Fibroblast of lung (primary cell): ENCODE data around the gene CORT. TPM values are rescaled to one million over a fixed set of nuclear protein-coding genes. Genes with fewer than 3 reads are reported as not detected.
"Not testable (repeated sequence)": the region's sequence is repeated elsewhere in the genome, so short reads cannot be mapped to it uniquely, and the experiment has no call there.

Experiments
- DNase-seq, 2 donors: peaks; one replicate each; pipeline versions ENCODE4 v3.0.0 to v3.0.0-alpha.2; 2010; ENCODE audit warnings: low read depth in 2 of 2
- H2AFZ ChIP-seq: 2 replicates; pipeline ENCODE4 v1.5.1; 2012; ENCODE audit warnings: low read length, control low read depth, inconsistent platforms
- H3K27ac ChIP-seq: 2 replicates; pipeline ENCODE4 v1.5.1; 2011; ENCODE audit warnings: low read length, control low read depth; ENCODE audit not compliant: insufficient read depth
- H3K27me3 ChIP-seq: 2 replicates; pipeline ENCODE4 v1.5.1; 2011; ENCODE audit warnings: mild to moderate bottlenecking, low read length; ENCODE audit not compliant: control insufficient read depth, insufficient read depth
- H3K36me3 ChIP-seq: 2 replicates; pipeline ENCODE4 v1.5.1; 2011; ENCODE audit warnings: low read length; ENCODE audit not compliant: control insufficient read depth, insufficient read depth
- H3K4me1 ChIP-seq: 2 replicates; pipeline ENCODE4 v1.5.1; 2011; ENCODE audit warnings: low read length; ENCODE audit not compliant: control insufficient read depth, insufficient read depth; ENCODE audit errors: extremely low read depth
- H3K4me2 ChIP-seq: 2 replicates; pipeline ENCODE4 v1.5.1; 2011; ENCODE audit warnings: low read length, control low read depth; ENCODE audit not compliant: insufficient read depth; ENCODE audit errors: extremely low read depth
- H3K4me3 ChIP-seq, 4 experiments: fragments of 200-600 bp in 1 of 4; sonication (generic) in 1 of 4; replicated peaks in 1 of 4; 2 replicates each; pipeline ENCODE4 v1.5.1; 2011 to 2016; ENCODE audit warnings: low read length in 4 of 4, low read depth in 3 of 4, mild to moderate bottlenecking in 3 of 4, control low read depth in 2 of 4, inconsistent platforms in 1 of 4, mixed read lengths in 1 of 4; ENCODE audit not compliant: insufficient read depth in 1 of 4; ENCODE audit errors: control extremely low read depth in 1 of 4
- H3K79me2 ChIP-seq: 2 replicates; pipeline ENCODE4 v1.5.1; 2012; ENCODE audit warnings: mild to moderate bottlenecking, low read length, inconsistent platforms; ENCODE audit not compliant: control insufficient read depth, insufficient read depth
- H3K9ac ChIP-seq: 2 replicates; pipeline ENCODE4 v1.5.1; 2011; ENCODE audit warnings: mild to moderate bottlenecking, low read length, control low read depth; ENCODE audit not compliant: insufficient read depth
- H3K9me3 ChIP-seq: 2 replicates; pipeline ENCODE4 v1.5.1; 2012; ENCODE audit warnings: low read depth, low read length; ENCODE audit not compliant: control insufficient read depth, insufficient read depth
- H4K20me1 ChIP-seq: 2 replicates; pipeline ENCODE4 v1.5.1; 2011; ENCODE audit warnings: low read length; ENCODE audit not compliant: control insufficient read depth, insufficient read depth; ENCODE audit errors: extremely low read depth
- EZH2 ChIP-seq: IDR thresholded peaks from 2 replicates; pipeline ENCODE4 v1.5.1; 2012; ENCODE audit warnings: low read length, control low read depth, mild to moderate bottlenecking; ENCODE audit errors: missing control alignments
- polyA plus RNA-seq, 2 donors: library from polyadenylated mRNA; depleted of rRNA in 1 of 2; stranded (reverse) in 1 of 2; unstranded in 1 of 2; fragments of >200 nt; gene quantifications; 2 replicates each; pipeline ENCODE4 v1.2.1, GENCODE V29; 2011 to 2012; ENCODE audit warnings: missing spikeins in 1 of 2
- total RNA-seq: library from RNA; depleted of rRNA; stranded (reverse); fragments of >200 nt; gene quantifications from 2 replicates; pipeline ENCODE4 v1.2.1, GENCODE V29; 2014
- TF ChIP-seq, protein P1 (sequence below), 2 donors: IDR thresholded peaks in 1 of 2; conservative IDR thresholded peaks in 1 of 2; 1 replicate in 1 of 2; 2 replicates in 1 of 2; pipeline ENCODE4 v1.5.1; 2011 to 2012; ENCODE audit warnings: low read length in 2 of 2, control low read depth in 1 of 2, inconsistent platforms in 1 of 2, low read depth in 1 of 2, mild to moderate bottlenecking in 1 of 2

CORT gene
- total and polyA plus RNA-seq, 2 donors (not counting 1 experiment from before 2014, with no cell fraction given) = 0.17 TPM; not detected in 1

DNA sequence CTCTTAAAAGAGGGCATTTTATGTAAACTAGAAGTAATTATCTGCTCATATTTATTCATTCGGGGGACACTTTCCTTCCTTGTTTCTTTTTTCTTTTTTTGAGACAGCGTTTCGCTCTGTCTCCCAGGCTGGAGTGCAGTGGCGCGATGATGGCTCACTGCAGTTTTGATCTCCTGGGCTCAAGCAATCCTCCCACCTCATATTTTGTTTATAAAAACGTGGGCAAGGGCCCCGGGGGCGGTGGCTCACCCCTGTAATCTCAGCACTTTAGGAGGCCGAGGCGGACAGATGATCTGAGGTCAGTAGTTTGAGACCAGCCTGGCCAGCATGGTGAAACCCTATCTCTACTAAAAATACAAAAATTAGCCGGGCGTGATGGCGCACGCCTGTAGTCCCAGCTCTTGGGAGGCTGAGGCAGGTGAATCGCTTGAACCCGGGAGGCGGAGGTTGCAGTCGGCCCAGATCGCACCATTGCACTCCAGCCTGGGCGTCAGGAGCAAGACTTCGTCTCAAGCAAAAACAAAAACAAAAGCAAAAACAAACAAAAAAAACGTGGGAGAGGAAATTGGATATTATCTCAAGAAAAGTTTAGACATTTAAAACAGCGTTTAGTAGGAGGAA, 23.4 kb downstream of the CORT start:
- Histone ChIP-seq H3K4me2 (no peak overlapping the region), H4K20me1 (no peaks in the 10 kb centered on the region), H3K79me2 (peaks cover 25% of the 10 kb centered on the region), H3K9me3 (no peaks in the 10 kb centered on the region), H3K36me3 (no peaks in the 10 kb centered on the region), H3K4me1 (peaks cover 4% of the 10 kb centered on the region), H3K9ac (no peak overlapping the region), H3K27ac (no peak overlapping the region), H2AFZ (peak overlapping the region; percentile 16), H3K27me3 (no peaks in the 10 kb centered on the region), H3K4me3 (peak overlapping the region in 1 of 4 experiments; percentile 72)
- DNase-seq = no peak
- TF ChIP-seq EZH2 = no peak
- TF ChIP-seq, protein P1, sequence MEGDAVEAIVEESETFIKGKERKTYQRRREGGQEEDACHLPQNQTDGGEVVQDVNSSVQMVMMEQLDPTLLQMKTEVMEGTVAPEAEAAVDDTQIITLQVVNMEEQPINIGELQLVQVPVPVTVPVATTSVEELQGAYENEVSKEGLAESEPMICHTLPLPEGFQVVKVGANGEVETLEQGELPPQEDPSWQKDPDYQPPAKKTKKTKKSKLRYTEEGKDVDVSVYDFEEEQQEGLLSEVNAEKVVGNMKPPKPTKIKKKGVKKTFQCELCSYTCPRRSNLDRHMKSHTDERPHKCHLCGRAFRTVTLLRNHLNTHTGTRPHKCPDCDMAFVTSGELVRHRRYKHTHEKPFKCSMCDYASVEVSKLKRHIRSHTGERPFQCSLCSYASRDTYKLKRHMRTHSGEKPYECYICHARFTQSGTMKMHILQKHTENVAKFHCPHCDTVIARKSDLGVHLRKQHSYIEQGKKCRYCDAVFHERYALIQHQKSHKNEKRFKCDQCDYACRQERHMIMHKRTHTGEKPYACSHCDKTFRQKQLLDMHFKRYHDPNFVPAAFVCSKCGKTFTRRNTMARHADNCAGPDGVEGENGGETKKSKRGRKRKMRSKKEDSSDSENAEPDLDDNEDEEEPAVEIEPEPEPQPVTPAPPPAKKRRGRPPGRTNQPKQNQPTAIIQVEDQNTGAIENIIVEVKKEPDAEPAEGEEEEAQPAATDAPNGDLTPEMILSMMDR (conservative IDR thresholded peaks at IDR 0.05 in 1 of 2, IDR thresholded peaks at IDR 0.05 in 1 of 2; ENCODE audit: low read depth in 1 of 2, low read length in 2 of 2) = no peak

DNA sequence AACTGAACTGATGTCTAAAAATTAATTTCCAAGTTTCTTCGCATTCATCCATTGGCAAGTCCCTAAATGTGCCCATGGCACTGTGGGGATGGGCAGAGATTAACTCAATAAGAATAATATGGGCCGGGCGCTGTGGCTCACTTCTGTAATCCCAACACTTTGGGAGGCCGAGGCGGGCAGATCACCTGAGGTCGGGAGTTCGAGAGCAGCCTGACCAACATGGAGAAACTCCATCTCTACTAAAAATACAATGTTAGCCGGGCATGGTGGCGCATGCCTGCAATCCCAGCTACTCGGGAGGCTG, 24.4 kb downstream of the CORT start:
- Histone ChIP-seq H2AFZ (peak overlapping the region; percentile 1), H3K79me2 (peaks cover 30% of the 10 kb centered on the region), H3K4me3 (peak overlapping the region in 2 of 4 experiments; percentile 92 to 93)
- H3K9me3 ChIP-seq, H3K27ac ChIP-seq, H3K36me3 ChIP-seq, H3K4me1 ChIP-seq, DNase-seq, H3K9ac ChIP-seq, H3K4me2 ChIP-seq, H3K27me3 ChIP-seq, H4K20me1 ChIP-seq: not testable (repeated sequence)

- Histone ChIP-seq H3K27ac (peak within 1 kb of the TSS; percentile 62), H3K79me2 (peaks cover 35% of the 10 kb centered on the region)
These were observed 25.0 kb downstream of the CORT start, which contains the start of gene PEX14 for GRCh38 chr1:10474613-10475507. TSS of gene PEX14 (plus strand) at chr1:10474950. CDS start at chr1:10474967, 17 bp downstream.

More at GRCh38 chr1:10474613-10475507, 25.0 kb downstream of the CORT start, which contains the start of gene PEX14:
- Histone ChIP-seq H3K4me1 (peaks cover 4% of the 10 kb centered on the region), H3K9me3 (no peaks in the 10 kb centered on the region), H4K20me1 (no peaks in the 10 kb centered on the region), H3K4me2 (peak within 1 kb of the TSS; percentile 83), H3K27me3 (no peaks in the 10 kb centered on the region), H3K4me3 (peak within 1 kb of the TSS; percentile 88 to 96 (median 92)), H3K36me3 (no peaks in the 10 kb centered on the region), H2AFZ (peak within 1 kb of the TSS; percentile 80), H3K9ac (peak within 1 kb of the TSS; percentile 68)
- DNase-seq = peak; percentile 77 to 85
- TF ChIP-seq, protein P1 (conservative IDR thresholded peaks at IDR 0.05 in 1 of 2, IDR thresholded peaks at IDR 0.05 in 1 of 2; ENCODE audit: low read depth in 1 of 2, low read length in 2 of 2) = no peak
- no peak for TF ChIP-seq EZH2
